Measurements from ENCODE around the gene KDR. TPM values are rescaled to one million over a fixed set of nuclear protein-coding genes. Genes with fewer than 3 reads are reported as not detected.

KDR gene
- total RNA-seq, 3 donors from 2014 or later (not counting 1 experiment from before 2014, with no cell fraction given): 0.07 to 0.08 TPM; not detected in 1

GRCh38 chr4:55068522-55068921 is 56.9 kb downstream of the KDR start:
- Histone ChIP-seq H3K9me3 (ENCODE audit: control insufficient read depth, insufficient read depth, low read length) (no peaks in the 10 kb centered on the region), H3K27ac (ENCODE audit: low read length) (no peak overlapping the region), H3K36me3 (ENCODE audit: control insufficient read depth, insufficient read depth, low read length) (no peaks in the 10 kb centered on the region), H3K27me3 (ENCODE audit: control insufficient read depth, insufficient read depth, low read length) (no peaks in the 10 kb centered on the region), H3K4me1 (ENCODE audit: control insufficient read depth, insufficient read depth, low read length) (no peaks in the 10 kb centered on the region), H3K4me3 (ENCODE audit: low read length) (no peak overlapping the region)
- no peak for ATAC-seq
- H3K27ac Mint-ChIP-seq: no peak overlapping the region
- H3K36me3 Mint-ChIP-seq: no peaks in the 10 kb centered on the region
- no peak overlapping the region for H3K4me3 Mint-ChIP-seq
- H3K27me3 Mint-ChIP-seq (ENCODE audit: low read depth in 2 of 2): peaks cover 0 to 3% of the 10 kb centered on the region in 2 donors
- intact Hi-C loops (cut with micrococcal nuclease): no loop called here
- 83% methylated on average over 7 of the region's 7 CpGs for WGBS (ENCODE audit: insufficient coverage)
- no peaks in the 10 kb centered on the region for H3K4me1 Mint-ChIP-seq
- H3K9me3 Mint-ChIP-seq: no peaks in the 10 kb centered on the region
- DNase-seq: no peak
- no peak for TF ChIP-seq CTCF (IDR thresholded peaks at IDR 0.05)

DNA sequence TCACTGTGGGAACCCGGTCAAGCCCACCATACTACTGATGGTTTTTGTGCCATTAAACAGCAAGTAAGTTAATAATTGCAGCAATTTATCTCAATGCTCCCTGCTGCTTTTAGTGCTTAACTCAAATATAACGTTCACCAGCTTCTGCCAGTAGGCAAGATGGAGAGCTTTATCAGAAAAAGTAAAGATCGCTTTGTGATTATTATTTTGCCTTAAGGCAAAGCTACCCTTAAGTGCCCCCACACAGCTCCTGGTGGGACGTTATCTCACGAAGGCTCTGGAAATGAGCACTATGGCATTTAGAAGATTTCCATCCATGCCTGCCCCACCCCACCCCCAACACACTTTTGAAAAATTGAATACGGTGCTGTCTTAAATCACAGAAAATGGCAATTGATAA is 59.4 kb downstream of the KDR start:
- Histone ChIP-seq H3K4me3 (ENCODE audit: low read length) (no peak overlapping the region), H3K9me3 (ENCODE audit: control insufficient read depth, insufficient read depth, low read length) (no peaks in the 10 kb centered on the region), H3K27me3 (ENCODE audit: control insufficient read depth, insufficient read depth, low read length) (no peaks in the 10 kb centered on the region), H3K4me1 (ENCODE audit: control insufficient read depth, insufficient read depth, low read length) (no peaks in the 10 kb centered on the region), H3K27ac (ENCODE audit: low read length) (no peak overlapping the region), H3K36me3 (ENCODE audit: control insufficient read depth, insufficient read depth, low read length) (no peaks in the 10 kb centered on the region)
- Mint-ChIP-seq H3K4me1 (no peaks in the 10 kb centered on the region), H3K9me3 (no peaks in the 10 kb centered on the region), H3K27me3 (ENCODE audit: low read depth in 2 of 2) (peaks cover 0 to 3% of the 10 kb centered on the region in 2 donors), H3K4me3 (no peak overlapping the region), H3K36me3 (no peaks in the 10 kb centered on the region), H3K27ac (no peak overlapping the region)
- DNase-seq: no peak
- ATAC-seq: no peak
- intact Hi-C loops (cut with micrococcal nuclease): no loop called here
- 93% methylated on average over 6 of the region's 6 CpGs for WGBS (ENCODE audit: insufficient coverage)
- TF ChIP-seq CTCF (IDR thresholded peaks at IDR 0.05): no peak

GRCh38 chr4:55055529-55055928 is 69.9 kb downstream of the KDR start:
- H3K36me3 Mint-ChIP-seq: no peaks in the 10 kb centered on the region
- H3K9me3 Mint-ChIP-seq: no peaks in the 10 kb centered on the region
- peaks cover 2% of the 10 kb centered on the region for H3K9me3 ChIP-seq (ENCODE audit: control insufficient read depth, insufficient read depth, low read length)
- TF ChIP-seq CTCF (IDR thresholded peaks at IDR 0.05): no peak
- no peak overlapping the region for H3K27ac Mint-ChIP-seq
- peaks cover 0 to 6% of the 10 kb centered on the region in 2 donors for H3K27me3 Mint-ChIP-seq (ENCODE audit: low read depth in 2 of 2)
- H3K36me3 ChIP-seq (ENCODE audit: control insufficient read depth, insufficient read depth, low read length): no peaks in the 10 kb centered on the region
- no peak for ATAC-seq
- no peaks in the 10 kb centered on the region for H3K4me1 Mint-ChIP-seq
- H3K27me3 ChIP-seq (ENCODE audit: control insufficient read depth, insufficient read depth, low read length): no peaks in the 10 kb centered on the region
- no peak for DNase-seq
- intact Hi-C loops (cut with micrococcal nuclease): no loop called here
- H3K27ac ChIP-seq (ENCODE audit: low read length): no peak overlapping the region
- 39% methylated on average over 4 of the region's 4 CpGs for WGBS (ENCODE audit: insufficient coverage)
- H3K4me3 Mint-ChIP-seq: no peak overlapping the region
- H3K4me1 ChIP-seq (ENCODE audit: control insufficient read depth, insufficient read depth, low read length): no peaks in the 10 kb centered on the region
- H3K4me3 ChIP-seq (ENCODE audit: low read length): no peak overlapping the region

- Mint-ChIP-seq H3K4me3 (no peak overlapping the region), H3K27ac (no peak overlapping the region), H3K27me3 (ENCODE audit: low read depth in 2 of 2) (peaks cover 0 to 14% of the 10 kb centered on the region in 2 donors), H3K9me3 (no peaks in the 10 kb centered on the region), H3K36me3 (no peaks in the 10 kb centered on the region), H3K4me1 (no peaks in the 10 kb centered on the region)
- Histone ChIP-seq H3K36me3 (ENCODE audit: control insufficient read depth, insufficient read depth, low read length) (no peaks in the 10 kb centered on the region), H3K9me3 (ENCODE audit: control insufficient read depth, insufficient read depth, low read length) (peaks cover 2% of the 10 kb centered on the region), H3K27me3 (ENCODE audit: control insufficient read depth, insufficient read depth, low read length) (no peaks in the 10 kb centered on the region), H3K4me3 (ENCODE audit: low read length) (no peak overlapping the region), H3K4me1 (ENCODE audit: control insufficient read depth, insufficient read depth, low read length) (no peaks in the 10 kb centered on the region), H3K27ac (ENCODE audit: low read length) (no peak overlapping the region)
- ATAC-seq: no peak
- TF ChIP-seq CTCF (IDR thresholded peaks at IDR 0.05): no peak
- no peak for DNase-seq
- WGBS (ENCODE audit: insufficient coverage): 100% methylated on average over 1 of the region's 2 CpGs
- intact Hi-C loops (cut with micrococcal nuclease): no loop called here
Observed at GRCh38 chr4:55051532-55051931, 73.9 kb downstream of the KDR start.

Data from natural killer cell (primary cell).